DOHH2 (cell line): Measurements from ENCODE around the gene PEA15.

Experiments
- EZH2phosphoT487 ChIP-seq: fragments of 200-600 bp; sonication (generic); IDR thresholded peaks from 2 replicates; pipeline ENCODE4 v1.6.1; 2017; ENCODE audit warnings: borderline replicate concordance, mild to moderate bottlenecking, antibody characterized with exemption, low read length, moderate library complexity, mixed read lengths
- TF ChIP-seq, protein P1 (sequence below): fragments of 200-600 bp; sonication (generic); IDR thresholded peaks from one replicate; pipeline ENCODE4 v1.5.1; 2014; ENCODE audit warnings: antibody characterized with exemption, mild to moderate bottlenecking, low read depth, low read length; ENCODE audit not compliant: poor library complexity, severe bottlenecking

DNA sequence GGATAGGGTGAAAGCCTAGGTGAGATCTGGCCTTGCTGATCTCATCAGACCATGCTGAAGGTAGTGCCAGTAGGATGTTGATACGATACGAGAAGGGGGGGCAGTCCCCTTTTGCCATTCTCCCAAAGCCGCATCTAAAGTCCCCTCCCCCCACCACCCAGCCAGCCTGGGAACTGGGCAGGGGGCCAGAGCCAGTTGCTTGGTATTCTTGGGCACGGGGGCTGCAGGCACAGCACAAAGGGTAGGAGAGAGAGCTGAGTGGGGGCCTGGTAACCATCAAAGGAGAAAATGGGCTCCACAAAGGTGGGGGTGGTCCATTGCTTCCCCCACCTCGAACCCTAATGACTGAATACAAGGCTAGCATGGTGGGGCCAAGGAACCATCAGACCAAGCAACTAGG is 5.4 kb downstream of the PEA15 start:
- TF ChIP-seq, protein P1, sequence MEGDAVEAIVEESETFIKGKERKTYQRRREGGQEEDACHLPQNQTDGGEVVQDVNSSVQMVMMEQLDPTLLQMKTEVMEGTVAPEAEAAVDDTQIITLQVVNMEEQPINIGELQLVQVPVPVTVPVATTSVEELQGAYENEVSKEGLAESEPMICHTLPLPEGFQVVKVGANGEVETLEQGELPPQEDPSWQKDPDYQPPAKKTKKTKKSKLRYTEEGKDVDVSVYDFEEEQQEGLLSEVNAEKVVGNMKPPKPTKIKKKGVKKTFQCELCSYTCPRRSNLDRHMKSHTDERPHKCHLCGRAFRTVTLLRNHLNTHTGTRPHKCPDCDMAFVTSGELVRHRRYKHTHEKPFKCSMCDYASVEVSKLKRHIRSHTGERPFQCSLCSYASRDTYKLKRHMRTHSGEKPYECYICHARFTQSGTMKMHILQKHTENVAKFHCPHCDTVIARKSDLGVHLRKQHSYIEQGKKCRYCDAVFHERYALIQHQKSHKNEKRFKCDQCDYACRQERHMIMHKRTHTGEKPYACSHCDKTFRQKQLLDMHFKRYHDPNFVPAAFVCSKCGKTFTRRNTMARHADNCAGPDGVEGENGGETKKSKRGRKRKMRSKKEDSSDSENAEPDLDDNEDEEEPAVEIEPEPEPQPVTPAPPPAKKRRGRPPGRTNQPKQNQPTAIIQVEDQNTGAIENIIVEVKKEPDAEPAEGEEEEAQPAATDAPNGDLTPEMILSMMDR, result no peak
- TF ChIP-seq EZH2phosphoT487, result no peak
